Lower leg skin (tissue), 3 donors: ENCODE measurements around the gene CFAP410.

ENCODE experiments used
- POLR2A ChIP-seq, 2 donors: fragments of 450-650 bp; IDR thresholded peaks; one replicate each; pipeline ENCODE4 v1.6.1; 2016 to 2017; ENCODE audit warnings: antibody characterized with exemption in 2 of 2, mild to moderate bottlenecking in 1 of 2, moderate library complexity in 1 of 2
- TF ChIP-seq, protein P1 (sequence below), 3 donors: fragments of 450-650 bp; IDR thresholded peaks; one replicate each; pipeline ENCODE4 v1.5.1; 2016; ENCODE audit warnings: antibody characterized with exemption in 3 of 3, mild to moderate bottlenecking in 3 of 3, moderate library complexity in 2 of 3

DNA sequence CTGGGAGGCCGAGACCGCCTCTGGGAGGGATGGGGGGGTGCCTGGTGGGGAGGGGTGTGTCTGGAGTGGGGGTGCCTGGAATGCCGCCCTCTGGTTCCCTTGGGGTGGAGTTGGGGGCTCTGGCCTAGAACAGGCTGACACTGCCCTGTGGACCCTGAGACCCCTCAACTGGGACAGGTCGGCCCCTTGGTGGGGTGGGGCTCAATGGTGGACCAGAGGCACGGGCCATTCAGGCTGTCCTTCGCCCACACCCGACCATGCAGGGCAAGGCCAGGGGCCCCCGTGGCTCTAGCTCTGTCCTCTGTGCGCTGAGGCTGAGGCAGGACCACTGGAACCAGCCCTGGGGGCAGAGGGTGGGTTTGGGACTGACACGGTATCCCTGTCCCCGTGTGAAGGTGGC lies 24.6 kb downstream of the CFAP410 start:
- TF ChIP-seq, protein P1, sequence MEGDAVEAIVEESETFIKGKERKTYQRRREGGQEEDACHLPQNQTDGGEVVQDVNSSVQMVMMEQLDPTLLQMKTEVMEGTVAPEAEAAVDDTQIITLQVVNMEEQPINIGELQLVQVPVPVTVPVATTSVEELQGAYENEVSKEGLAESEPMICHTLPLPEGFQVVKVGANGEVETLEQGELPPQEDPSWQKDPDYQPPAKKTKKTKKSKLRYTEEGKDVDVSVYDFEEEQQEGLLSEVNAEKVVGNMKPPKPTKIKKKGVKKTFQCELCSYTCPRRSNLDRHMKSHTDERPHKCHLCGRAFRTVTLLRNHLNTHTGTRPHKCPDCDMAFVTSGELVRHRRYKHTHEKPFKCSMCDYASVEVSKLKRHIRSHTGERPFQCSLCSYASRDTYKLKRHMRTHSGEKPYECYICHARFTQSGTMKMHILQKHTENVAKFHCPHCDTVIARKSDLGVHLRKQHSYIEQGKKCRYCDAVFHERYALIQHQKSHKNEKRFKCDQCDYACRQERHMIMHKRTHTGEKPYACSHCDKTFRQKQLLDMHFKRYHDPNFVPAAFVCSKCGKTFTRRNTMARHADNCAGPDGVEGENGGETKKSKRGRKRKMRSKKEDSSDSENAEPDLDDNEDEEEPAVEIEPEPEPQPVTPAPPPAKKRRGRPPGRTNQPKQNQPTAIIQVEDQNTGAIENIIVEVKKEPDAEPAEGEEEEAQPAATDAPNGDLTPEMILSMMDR (IDR thresholded peaks at IDR 0.05) = no peak
- TF ChIP-seq POLR2A (IDR thresholded peaks at IDR 0.05) = no peak
